Measurements from ENCODE around the gene SLAMF8.

The SLAMF8 gene

DNA sequence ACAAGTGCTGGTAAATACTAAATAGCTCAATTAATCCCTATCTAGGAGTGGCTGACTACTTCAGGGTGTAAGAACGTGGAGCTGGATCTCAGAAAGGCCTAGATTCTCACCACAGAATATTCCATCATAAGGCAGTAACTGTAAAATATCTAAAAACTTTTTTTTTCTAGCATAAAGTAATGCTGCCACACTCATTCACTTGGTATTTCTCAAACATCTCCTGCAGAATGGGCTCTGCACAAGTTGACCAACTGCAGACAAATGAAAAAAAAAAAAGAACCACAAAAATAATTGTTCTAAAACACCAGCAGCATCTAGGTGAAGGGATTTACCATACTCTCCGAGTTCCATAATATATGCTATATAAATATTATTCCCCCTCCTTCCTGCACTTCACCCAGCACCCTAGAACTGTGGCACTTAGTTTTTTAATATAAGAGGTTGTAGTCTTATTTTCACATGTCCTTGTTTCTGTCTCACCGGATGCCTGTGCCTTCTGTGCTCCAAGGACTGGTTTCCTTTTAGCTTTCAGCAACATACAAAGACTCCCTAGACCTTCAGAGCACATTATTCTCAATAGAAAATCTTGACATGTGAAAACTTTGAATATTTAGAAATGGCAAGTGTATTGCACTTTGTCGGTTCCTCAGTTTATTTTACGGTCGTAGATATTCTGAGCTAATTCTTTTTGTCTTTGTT lies 26.9 kb downstream of the SLAMF8 start:
- no peak for TF ChIP-seq CTCF (IDR thresholded peaks at IDR 0.05; ENCODE audit: insufficient read depth, low read depth, low read length, missing control alignments)
- H3K4me3 ChIP-seq (ENCODE audit: low read depth, low read length): no peak overlapping the region
- DNase-seq (ENCODE audit: low read depth): no peak

DNA sequence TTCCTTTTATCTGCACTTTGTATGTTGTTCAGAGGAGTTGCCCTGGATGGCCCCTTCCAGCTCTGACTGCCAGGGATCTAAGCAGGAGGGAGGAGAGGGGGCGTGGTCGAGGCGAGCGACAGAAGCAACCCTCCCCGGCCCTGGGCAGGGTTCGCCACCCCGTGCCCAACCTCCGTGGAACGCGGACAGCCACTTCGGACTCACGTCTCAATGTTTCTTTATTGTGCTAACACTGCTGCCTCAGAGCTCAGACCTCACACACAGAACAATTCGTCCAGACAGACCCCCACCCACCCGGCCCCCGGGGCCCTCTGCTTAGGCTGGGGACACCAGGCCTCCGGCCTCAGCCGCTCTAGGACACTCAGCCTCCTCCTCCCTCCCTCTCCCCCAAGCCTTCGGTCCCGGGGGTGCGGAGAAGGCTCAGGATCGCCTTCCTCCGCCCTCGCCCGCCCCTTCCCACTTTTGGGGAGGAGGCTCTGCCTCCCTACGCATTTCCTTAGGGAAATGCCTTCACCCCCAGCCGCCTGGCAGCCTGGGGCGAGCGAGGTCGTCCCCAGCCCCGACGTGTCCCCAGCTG lies 27.5 kb downstream of the SLAMF8 start:
- DNase-seq (ENCODE audit: low read depth): no peak
- H3K4me3 ChIP-seq (ENCODE audit: low read depth, low read length): no peak overlapping the region; the same call in 1 of the 2 replicates
- no peak for TF ChIP-seq CTCF (IDR thresholded peaks at IDR 0.05; ENCODE audit: insufficient read depth, low read depth, low read length, missing control alignments)

DNA sequence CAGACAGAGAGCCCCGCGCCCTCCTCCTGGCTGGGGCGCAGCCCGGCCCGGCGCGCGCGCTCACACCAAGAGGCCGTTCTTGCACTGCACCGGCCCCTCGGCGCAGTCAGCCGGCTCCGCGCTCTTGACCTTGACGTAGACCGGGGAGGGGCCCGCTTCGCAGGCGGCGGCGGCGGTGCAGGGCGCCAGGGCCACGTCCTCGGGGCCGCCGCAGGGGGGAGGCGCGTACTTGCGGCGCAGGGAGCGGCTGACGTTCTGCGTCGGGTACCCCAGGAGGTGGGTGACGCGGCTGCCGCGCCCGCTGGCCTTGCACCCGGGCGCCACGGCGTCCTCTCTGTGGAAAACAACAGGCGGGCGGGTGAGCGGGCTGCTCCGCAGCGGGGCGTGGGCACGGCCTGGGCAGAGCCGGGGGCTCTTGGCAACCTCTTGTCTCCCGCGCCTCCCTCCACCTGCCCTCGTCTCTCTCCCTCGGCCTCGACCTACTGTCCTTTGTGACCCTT lies 28.1 kb downstream of the SLAMF8 start:
- no peak overlapping the region; the same call in 1 of the 2 replicates for H3K4me3 ChIP-seq (ENCODE audit: low read depth, low read length)
- TF ChIP-seq CTCF (IDR thresholded peaks at IDR 0.05; ENCODE audit: insufficient read depth, low read depth, low read length, missing control alignments): no peak
- peak; percentile 37 for DNase-seq (ENCODE audit: low read depth)

- DNase-seq (ENCODE audit: low read depth): no peak
- no peak for TF ChIP-seq CTCF (IDR thresholded peaks at IDR 0.05; ENCODE audit: insufficient read depth, low read depth, low read length, missing control alignments)
- H3K4me3 ChIP-seq (ENCODE audit: low read depth, low read length): no peak overlapping the region
Observed at GRCh38 chr1:159855709-159856108, 29.0 kb downstream of the SLAMF8 start.

GRCh38 chr1:159856576-159856975 lies 29.9 kb downstream of the SLAMF8 start:
- TF ChIP-seq CTCF (IDR thresholded peaks at IDR 0.05; ENCODE audit: insufficient read depth, low read depth, low read length, missing control alignments): no peak
- H3K4me3 ChIP-seq (ENCODE audit: low read depth, low read length): no peak overlapping the region
- no peak for DNase-seq (ENCODE audit: low read depth)

GRCh38 chr1:159857889-159858288 lies 31.2 kb downstream of the SLAMF8 start:
- no peak for DNase-seq (ENCODE audit: low read depth)
- TF ChIP-seq CTCF (IDR thresholded peaks at IDR 0.05; ENCODE audit: insufficient read depth, low read depth, low read length, missing control alignments): no peak
- H3K4me3 ChIP-seq (ENCODE audit: low read depth, low read length): no peak overlapping the region
